HL-60 (cell line): ENCODE measurements around the gene NTMT2. TPM values are rescaled to one million over a fixed set of nuclear protein-coding genes. Genes with fewer than 3 reads are reported as not detected.

Experiments used
- DNase-seq, 2 experiments: peaks; one replicate each; pipeline ENCODE4 v3.0.0-alpha.2; 2010 to 2020; ENCODE audit warnings: low read depth in 1 of 2, low spot score in 1 of 2
- H3K27ac ChIP-seq: fragments of 250-450 bp; sonication (Bioruptor Pico); replicated peaks from 2 replicates; pipeline ENCODE4 v1.5.1; 2020; ENCODE audit warnings: mild to moderate bottlenecking, moderate library complexity
- H3K27me3 ChIP-seq: fragments of 250-450 bp; sonication (Bioruptor Pico); 2 replicates; pipeline ENCODE4 v1.5.1; 2021; ENCODE audit warnings: mild to moderate bottlenecking, moderate library complexity; ENCODE audit not compliant: insufficient read depth, poor library complexity, severe bottlenecking
- H3K4me3 ChIP-seq: replicated peaks from 2 replicates; pipeline ENCODE4 v1.5.1; 2011; ENCODE audit warnings: mild to moderate bottlenecking, control low read depth, low read length; ENCODE audit not compliant: insufficient read depth
- GABPA ChIP-seq: IDR thresholded peaks from 2 replicates; pipeline ENCODE4 v1.6.1; 2012; ENCODE audit warnings: low read depth
- POLR2AphosphoS5 ChIP-seq: IDR thresholded peaks from 2 replicates; pipeline ENCODE4 v1.6.1; 2012; ENCODE audit warnings: low read depth
- microRNA-seq: library from miRNA; unstranded; fragments of <30 nt; microRNA quantifications from one replicate; pipeline ENCODE4, GENCODE V29; 2018
- TF ChIP-seq, protein P1 (sequence below): IDR thresholded peaks from one replicate; pipeline ENCODE4 v1.5.1; 2011; ENCODE audit warnings: low read length, control low read depth, inconsistent platforms; ENCODE audit not compliant: insufficient read depth
- TF ChIP-seq, protein P2 (sequence below): IDR thresholded peaks from 2 replicates; pipeline ENCODE4 v1.6.1; 2012; ENCODE audit warnings: low read depth; ENCODE audit not compliant: insufficient replicate concordance

NTMT2 gene

DNA sequence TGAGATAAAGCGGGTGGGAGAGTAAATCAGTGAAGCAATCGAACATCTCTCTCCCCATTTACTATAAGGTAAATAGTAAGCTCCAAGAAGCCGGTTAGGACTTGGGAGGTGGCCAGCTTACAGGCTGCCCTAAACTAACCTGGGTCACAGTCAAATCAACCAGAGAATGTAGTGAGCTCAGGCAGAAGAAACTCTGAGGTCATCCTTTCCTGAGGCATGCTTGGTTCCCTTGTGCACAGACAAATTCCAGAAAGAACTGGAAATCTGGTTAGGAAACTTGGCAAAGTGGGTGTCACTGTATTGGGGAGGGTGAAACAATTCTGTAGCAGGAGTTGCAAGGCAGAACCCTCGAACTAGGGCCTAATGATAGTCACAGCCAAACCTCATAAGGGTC lies 72.5 kb downstream of the NTMT2 start:
- TF ChIP-seq, protein P1, sequence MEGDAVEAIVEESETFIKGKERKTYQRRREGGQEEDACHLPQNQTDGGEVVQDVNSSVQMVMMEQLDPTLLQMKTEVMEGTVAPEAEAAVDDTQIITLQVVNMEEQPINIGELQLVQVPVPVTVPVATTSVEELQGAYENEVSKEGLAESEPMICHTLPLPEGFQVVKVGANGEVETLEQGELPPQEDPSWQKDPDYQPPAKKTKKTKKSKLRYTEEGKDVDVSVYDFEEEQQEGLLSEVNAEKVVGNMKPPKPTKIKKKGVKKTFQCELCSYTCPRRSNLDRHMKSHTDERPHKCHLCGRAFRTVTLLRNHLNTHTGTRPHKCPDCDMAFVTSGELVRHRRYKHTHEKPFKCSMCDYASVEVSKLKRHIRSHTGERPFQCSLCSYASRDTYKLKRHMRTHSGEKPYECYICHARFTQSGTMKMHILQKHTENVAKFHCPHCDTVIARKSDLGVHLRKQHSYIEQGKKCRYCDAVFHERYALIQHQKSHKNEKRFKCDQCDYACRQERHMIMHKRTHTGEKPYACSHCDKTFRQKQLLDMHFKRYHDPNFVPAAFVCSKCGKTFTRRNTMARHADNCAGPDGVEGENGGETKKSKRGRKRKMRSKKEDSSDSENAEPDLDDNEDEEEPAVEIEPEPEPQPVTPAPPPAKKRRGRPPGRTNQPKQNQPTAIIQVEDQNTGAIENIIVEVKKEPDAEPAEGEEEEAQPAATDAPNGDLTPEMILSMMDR = no peak
- TF ChIP-seq GABPA (no peak), POLR2AphosphoS5 (no peak)
- TF ChIP-seq, protein P2, sequence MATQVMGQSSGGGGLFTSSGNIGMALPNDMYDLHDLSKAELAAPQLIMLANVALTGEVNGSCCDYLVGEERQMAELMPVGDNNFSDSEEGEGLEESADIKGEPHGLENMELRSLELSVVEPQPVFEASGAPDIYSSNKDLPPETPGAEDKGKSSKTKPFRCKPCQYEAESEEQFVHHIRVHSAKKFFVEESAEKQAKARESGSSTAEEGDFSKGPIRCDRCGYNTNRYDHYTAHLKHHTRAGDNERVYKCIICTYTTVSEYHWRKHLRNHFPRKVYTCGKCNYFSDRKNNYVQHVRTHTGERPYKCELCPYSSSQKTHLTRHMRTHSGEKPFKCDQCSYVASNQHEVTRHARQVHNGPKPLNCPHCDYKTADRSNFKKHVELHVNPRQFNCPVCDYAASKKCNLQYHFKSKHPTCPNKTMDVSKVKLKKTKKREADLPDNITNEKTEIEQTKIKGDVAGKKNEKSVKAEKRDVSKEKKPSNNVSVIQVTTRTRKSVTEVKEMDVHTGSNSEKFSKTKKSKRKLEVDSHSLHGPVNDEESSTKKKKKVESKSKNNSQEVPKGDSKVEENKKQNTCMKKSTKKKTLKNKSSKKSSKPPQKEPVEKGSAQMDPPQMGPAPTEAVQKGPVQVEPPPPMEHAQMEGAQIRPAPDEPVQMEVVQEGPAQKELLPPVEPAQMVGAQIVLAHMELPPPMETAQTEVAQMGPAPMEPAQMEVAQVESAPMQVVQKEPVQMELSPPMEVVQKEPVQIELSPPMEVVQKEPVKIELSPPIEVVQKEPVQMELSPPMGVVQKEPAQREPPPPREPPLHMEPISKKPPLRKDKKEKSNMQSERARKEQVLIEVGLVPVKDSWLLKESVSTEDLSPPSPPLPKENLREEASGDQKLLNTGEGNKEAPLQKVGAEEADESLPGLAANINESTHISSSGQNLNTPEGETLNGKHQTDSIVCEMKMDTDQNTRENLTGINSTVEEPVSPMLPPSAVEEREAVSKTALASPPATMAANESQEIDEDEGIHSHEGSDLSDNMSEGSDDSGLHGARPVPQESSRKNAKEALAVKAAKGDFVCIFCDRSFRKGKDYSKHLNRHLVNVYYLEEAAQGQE = no peak

More for the DNA sequence above, 72.5 kb downstream of the NTMT2 start:
- Histone ChIP-seq H3K27me3 (no peaks in the 10 kb centered on the region), H3K4me3 (no peak overlapping the region), H3K27ac (no peak overlapping the region)
- DNase-seq = no peak

Small RNAs within 50 kb of the gene (microRNA-seq; reads per million reads assigned to microRNA genes)
- gene MIR3119-1 (not detected), gene MIR3119-2 (not detected)
